Measurements from ENCODE around the gene USP14. TPM values are rescaled to one million over a fixed set of nuclear protein-coding genes. Genes with fewer than 3 reads are reported as not detected.

The USP14 gene
- total RNA-seq, 1 donor, result 21.4 TPM

DNA sequence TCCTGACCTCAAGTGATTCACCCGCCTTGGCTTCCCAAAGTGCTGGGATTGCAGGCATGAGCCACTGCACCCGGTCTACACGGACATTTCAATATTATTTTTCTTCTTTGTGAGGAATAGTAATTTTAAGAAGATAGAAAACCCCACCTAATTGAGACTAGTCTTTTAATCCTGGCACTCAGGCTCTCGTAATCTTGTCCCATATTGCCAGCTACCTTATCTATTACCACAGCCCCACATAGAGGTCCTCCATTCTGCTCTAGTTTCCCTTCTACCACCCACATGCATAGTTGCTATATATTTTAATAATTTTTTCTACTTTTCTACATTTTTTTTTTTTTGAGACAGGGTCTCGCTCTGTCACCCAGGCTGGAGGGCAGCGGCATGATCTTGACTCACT lies 9.5 kb upstream of the USP14 start:
- Histone ChIP-seq H3K4me3 (ENCODE audit: insufficient read depth, low read length) (no peak overlapping the region), H3K27me3 (ENCODE audit: insufficient read depth, low read length) (peaks cover 8% of the 10 kb centered on the region), H4K20me1 (ENCODE audit: insufficient read depth, low read length) (no peaks in the 10 kb centered on the region), H3K79me2 (ENCODE audit: insufficient read depth, low read length) (no peaks in the 10 kb centered on the region), H3K27ac (ENCODE audit: low read depth, low read length) (no peak overlapping the region), H3K9me3 (ENCODE audit: low read depth, low read length) (no peaks in the 10 kb centered on the region), H3K4me1 (ENCODE audit: insufficient read depth, low read length) (no peaks in the 10 kb centered on the region), H3K4me2 (ENCODE audit: insufficient read depth, low read length) (no peak overlapping the region), H2AFZ (ENCODE audit: low read length) (no peak overlapping the region), H3K36me3 (ENCODE audit: insufficient read depth, low read length) (no peaks in the 10 kb centered on the region)
- no peak for DNase-seq (ENCODE audit: insufficient read length, low spot score, missing footprints)
- TF ChIP-seq, protein P1, sequence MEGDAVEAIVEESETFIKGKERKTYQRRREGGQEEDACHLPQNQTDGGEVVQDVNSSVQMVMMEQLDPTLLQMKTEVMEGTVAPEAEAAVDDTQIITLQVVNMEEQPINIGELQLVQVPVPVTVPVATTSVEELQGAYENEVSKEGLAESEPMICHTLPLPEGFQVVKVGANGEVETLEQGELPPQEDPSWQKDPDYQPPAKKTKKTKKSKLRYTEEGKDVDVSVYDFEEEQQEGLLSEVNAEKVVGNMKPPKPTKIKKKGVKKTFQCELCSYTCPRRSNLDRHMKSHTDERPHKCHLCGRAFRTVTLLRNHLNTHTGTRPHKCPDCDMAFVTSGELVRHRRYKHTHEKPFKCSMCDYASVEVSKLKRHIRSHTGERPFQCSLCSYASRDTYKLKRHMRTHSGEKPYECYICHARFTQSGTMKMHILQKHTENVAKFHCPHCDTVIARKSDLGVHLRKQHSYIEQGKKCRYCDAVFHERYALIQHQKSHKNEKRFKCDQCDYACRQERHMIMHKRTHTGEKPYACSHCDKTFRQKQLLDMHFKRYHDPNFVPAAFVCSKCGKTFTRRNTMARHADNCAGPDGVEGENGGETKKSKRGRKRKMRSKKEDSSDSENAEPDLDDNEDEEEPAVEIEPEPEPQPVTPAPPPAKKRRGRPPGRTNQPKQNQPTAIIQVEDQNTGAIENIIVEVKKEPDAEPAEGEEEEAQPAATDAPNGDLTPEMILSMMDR (IDR thresholded peaks at IDR 0.05; ENCODE audit: extremely low read depth, low read depth, low read length), result no peak

DNA sequence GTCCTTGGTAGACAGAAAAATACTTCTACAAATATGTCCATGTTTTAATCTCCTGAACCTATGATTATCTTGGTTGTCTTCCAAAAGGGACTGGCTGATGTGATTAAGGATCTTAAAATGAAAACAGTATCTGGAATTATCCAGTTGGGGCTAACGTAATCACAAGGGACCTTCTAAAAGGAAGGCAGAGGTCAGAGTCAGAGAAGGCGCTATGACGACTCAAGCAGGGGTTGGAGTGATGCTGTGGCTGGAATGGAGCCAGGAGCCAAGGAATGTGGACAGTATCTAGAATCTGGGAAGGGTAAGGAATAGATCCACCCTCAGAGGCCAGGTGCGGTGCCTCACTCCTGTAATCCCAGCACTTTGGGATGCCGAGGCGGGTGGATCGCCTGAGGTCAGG lies 4.2 kb upstream of the USP14 start:
- H3K4me2 ChIP-seq (ENCODE audit: insufficient read depth, low read length), result no peak overlapping the region
- no peak overlapping the region for H3K27ac ChIP-seq (ENCODE audit: low read depth, low read length)
- H2AFZ ChIP-seq (ENCODE audit: low read length), result no peak overlapping the region
- TF ChIP-seq, protein P1 (IDR thresholded peaks at IDR 0.05; ENCODE audit: extremely low read depth, low read depth, low read length), result no peak
- no peak overlapping the region for H3K4me3 ChIP-seq (ENCODE audit: insufficient read depth, low read length)
- no peaks in the 10 kb centered on the region for H4K20me1 ChIP-seq (ENCODE audit: insufficient read depth, low read length)
- no peaks in the 10 kb centered on the region for H3K9me3 ChIP-seq (ENCODE audit: low read depth, low read length)
- peaks cover 5% of the 10 kb centered on the region for H3K79me2 ChIP-seq (ENCODE audit: insufficient read depth, low read length)
- H3K27me3 ChIP-seq (ENCODE audit: insufficient read depth, low read length), result peaks cover 8% of the 10 kb centered on the region
- DNase-seq (ENCODE audit: insufficient read length, low spot score, missing footprints), result no peak
- no peaks in the 10 kb centered on the region for H3K4me1 ChIP-seq (ENCODE audit: insufficient read depth, low read length)
- no peaks in the 10 kb centered on the region for H3K36me3 ChIP-seq (ENCODE audit: insufficient read depth, low read length)

DNA sequence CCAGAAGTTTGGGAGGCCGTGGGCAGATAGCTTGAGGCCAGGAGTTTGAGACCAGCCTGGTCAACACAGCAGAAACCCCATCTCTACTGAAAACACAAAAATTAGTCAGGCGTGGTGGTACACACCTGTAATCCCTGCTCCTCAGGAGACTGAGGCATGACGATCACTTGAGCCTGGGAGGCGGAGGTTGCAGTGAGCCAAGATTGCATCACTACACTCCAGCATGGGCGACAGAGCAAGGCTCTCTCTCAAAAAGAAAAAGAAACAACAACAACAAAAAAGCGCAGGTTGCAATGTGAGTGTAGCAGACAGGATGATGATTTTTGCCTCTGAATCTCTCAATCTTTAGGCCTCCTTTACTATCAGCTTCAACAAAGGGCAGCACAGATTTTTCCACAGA lies 2.7 kb upstream of the USP14 start:
- no peak overlapping the region for H2AFZ ChIP-seq (ENCODE audit: low read length)
- no peaks in the 10 kb centered on the region for H3K36me3 ChIP-seq (ENCODE audit: insufficient read depth, low read length)
- TF ChIP-seq, protein P1 (IDR thresholded peaks at IDR 0.05; ENCODE audit: extremely low read depth, low read depth, low read length), result no peak
- peaks cover 5% of the 10 kb centered on the region for H4K20me1 ChIP-seq (ENCODE audit: insufficient read depth, low read length)
- peaks cover 21% of the 10 kb centered on the region for H3K79me2 ChIP-seq (ENCODE audit: insufficient read depth, low read length)
- DNase-seq (ENCODE audit: insufficient read length, low spot score, missing footprints), result no peak
- H3K4me3 ChIP-seq (ENCODE audit: insufficient read depth, low read length), result no peak overlapping the region
- peaks cover 8% of the 10 kb centered on the region for H3K27me3 ChIP-seq (ENCODE audit: insufficient read depth, low read length)
- H3K27ac ChIP-seq (ENCODE audit: low read depth, low read length), result no peak overlapping the region
- H3K4me1 ChIP-seq (ENCODE audit: insufficient read depth, low read length), result peaks cover 9% of the 10 kb centered on the region
- H3K4me2 ChIP-seq (ENCODE audit: insufficient read depth, low read length), result no peak overlapping the region
- no peaks in the 10 kb centered on the region for H3K9me3 ChIP-seq (ENCODE audit: low read depth, low read length)

DNA sequence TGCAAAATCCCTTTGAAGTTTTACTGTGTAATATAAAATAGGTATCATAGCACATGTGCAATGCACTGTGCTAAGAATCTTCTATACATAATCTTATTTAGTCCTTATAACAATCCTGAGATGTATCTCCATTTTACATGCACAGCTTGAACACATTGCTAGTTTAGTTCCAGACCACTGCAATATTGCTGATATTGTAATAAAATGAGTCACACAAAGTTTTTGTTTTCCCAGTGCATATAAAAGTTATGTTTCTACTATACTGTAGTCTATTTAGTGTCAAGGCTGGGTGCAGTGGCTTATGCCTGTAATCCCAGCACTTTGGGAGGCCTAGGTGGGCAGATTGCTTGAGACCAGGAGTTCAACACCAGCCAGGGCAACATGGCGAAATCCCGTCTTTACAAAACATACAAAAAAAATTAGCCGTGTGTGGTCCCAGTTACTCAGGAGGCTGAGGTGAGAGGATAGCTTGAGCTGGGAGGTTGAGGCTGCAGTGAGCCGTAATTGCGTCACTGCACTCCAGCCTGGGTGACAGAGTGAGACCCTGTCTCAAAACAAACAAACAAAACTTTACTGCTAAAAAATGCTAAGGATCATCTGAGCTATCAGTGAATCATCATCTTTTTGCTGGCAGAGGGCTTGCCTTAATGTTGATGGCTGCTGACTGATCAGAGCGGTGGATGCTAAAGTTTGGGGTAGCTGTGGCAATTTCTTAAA lies 1.7 kb upstream of the USP14 start:
- no peak overlapping the region for H3K27ac ChIP-seq (ENCODE audit: low read depth, low read length)
- H3K79me2 ChIP-seq (ENCODE audit: insufficient read depth, low read length), result peaks cover 31% of the 10 kb centered on the region
- TF ChIP-seq, protein P1 (IDR thresholded peaks at IDR 0.05; ENCODE audit: extremely low read depth, low read depth, low read length), result no peak
- H3K27me3 ChIP-seq (ENCODE audit: insufficient read depth, low read length), result peaks cover 2% of the 10 kb centered on the region
- H4K20me1 ChIP-seq (ENCODE audit: insufficient read depth, low read length), result peaks cover 8% of the 10 kb centered on the region
- peak overlapping the region; percentile 69 for H2AFZ ChIP-seq (ENCODE audit: low read length)
- no peak overlapping the region for H3K4me2 ChIP-seq (ENCODE audit: insufficient read depth, low read length)
- no peak overlapping the region for H3K4me3 ChIP-seq (ENCODE audit: insufficient read depth, low read length)
- DNase-seq (ENCODE audit: insufficient read length, low spot score, missing footprints), result no peak
- no peaks in the 10 kb centered on the region for H3K36me3 ChIP-seq (ENCODE audit: insufficient read depth, low read length)
- no peaks in the 10 kb centered on the region for H3K9me3 ChIP-seq (ENCODE audit: low read depth, low read length)
- peaks cover 9% of the 10 kb centered on the region for H3K4me1 ChIP-seq (ENCODE audit: insufficient read depth, low read length)
